ENCODE data around the gene GABARAP. TPM values are rescaled to one million over a fixed set of nuclear protein-coding genes. Genes with fewer than 3 reads are reported as not detected.

GABARAP gene
- total and polyA plus RNA-seq, 2 of the 8 experiments (the other 6 are each of a cell fraction or from before 2014, with no cell fraction given) = 252 to 581 TPM

GRCh38 chr17:7195971-7196370 lies 46.3 kb downstream of the GABARAP start:
- no peak for TF ChIP-seq POLR2AphosphoS5 (IDR thresholded peaks at IDR 0.05; ENCODE audit: low read depth, low read length)
- no peak for TF ChIP-seq SP1 (IDR thresholded peaks at IDR 0.05; ENCODE audit: low read depth, low read length)
- TF ChIP-seq SRF (IDR thresholded peaks at IDR 0.05; ENCODE audit: low read depth, low read length) = no peak
- TF ChIP-seq ASH2L (IDR thresholded peaks at IDR 0.05; ENCODE audit: low read length) = no peak
- no peak for TF ChIP-seq SUZ12 (IDR thresholded peaks at IDR 0.05; ENCODE audit: low read length)
- no peak for TF ChIP-seq POU5F1 (IDR thresholded peaks at IDR 0.05; ENCODE audit: low read depth, low read length)
- no peak for TF ChIP-seq NRF1 (IDR thresholded peaks at IDR 0.05; ENCODE audit: low read depth, low read length)
- no peak for TF ChIP-seq ZNF274 (IDR thresholded peaks at IDR 0.05; ENCODE audit: borderline replicate concordance, extremely low read depth, low read length)
- no peak for TF ChIP-seq SAP30 (IDR thresholded peaks at IDR 0.05; ENCODE audit: insufficient read depth, insufficient replicate concordance, low read length)
- TF ChIP-seq TEAD4 (IDR thresholded peaks at IDR 0.05; ENCODE audit: low read depth, low read length) = no peak
- DNase-seq (ENCODE audit: low read depth in 1 of 2, low spot score in 2 of 2) (no peak), FAIRE-seq (no peak)
- CTCF ChIA-PET (ENCODE audit: partially characterized antibody) = interaction anchor here (0.5 to 1.8 kb wide), 6 partner anchors 11 to 150 kb away, joined by 3 to 7 read pairs (median 5); no protein-coding TSS in a partner anchor
- H2BK20ac ChIP-seq (ENCODE audit: low read length) = no peak overlapping the region
- H3K4me3 ChIP-seq (ENCODE audit: extremely low read depth in 1 of 4, insufficient read depth in 2 of 4, low read depth in 3 of 4, low read length in 4 of 4) = no peak overlapping the region
- no peak overlapping the region for H3K4ac ChIP-seq (replicated peaks; ENCODE audit: insufficient read length, low read depth, low read length)
- H3K36me3 ChIP-seq (ENCODE audit: control insufficient read depth in 2 of 4, insufficient read depth in 4 of 4, low read length in 3 of 4) = peaks cover 16 to 44% (median 30%) of the 10 kb centered on the region in 4 experiments; a peak in 7 of 8 replicates
- no peak overlapping the region for H2BK5ac ChIP-seq (ENCODE audit: low read depth, low read length)
- no peak overlapping the region for H2AK5ac ChIP-seq (ENCODE audit: low read depth, low read length)
- no peak overlapping the region for H4K5ac ChIP-seq (ENCODE audit: insufficient read length, low read depth, low read length)
- H3K79me1 ChIP-seq (ENCODE audit: low read depth, low read length) = no peaks in the 10 kb centered on the region
- no peak overlapping the region for H3K23ac ChIP-seq (ENCODE audit: insufficient read length)
- H3K79me2 ChIP-seq (ENCODE audit: control insufficient read depth in 1 of 2, insufficient read depth in 2 of 2, low read length in 2 of 2) = no peaks in the 10 kb centered on the region
- H3K14ac ChIP-seq (ENCODE audit: insufficient read length) = no peak overlapping the region
- H2AFZ ChIP-seq (ENCODE audit: low read length) = no peak overlapping the region
- no peak overlapping the region for H3K9ac ChIP-seq (replicated peaks in 1 of 4; ENCODE audit: extremely low read depth in 1 of 4, low read depth in 3 of 4, low read length in 3 of 4)
- H3K9me3 ChIP-seq (ENCODE audit: insufficient read depth in 2 of 2, low read depth in 1 of 2, low read length in 1 of 2) = no peaks in the 10 kb centered on the region
- no peak overlapping the region for H3K18ac ChIP-seq (ENCODE audit: extremely low read depth, low read length)
- H2BK120ac ChIP-seq (replicated peaks; ENCODE audit: low read depth, low read length) = no peak overlapping the region
- H3K4me1 ChIP-seq (replicated peaks in 1 of 4; ENCODE audit: control insufficient read depth in 3 of 4, insufficient read depth in 4 of 4, low read length in 3 of 4) = no peaks in the 10 kb centered on the region
- H4K8ac ChIP-seq (ENCODE audit: extremely low read depth, insufficient read depth, low read length) = no peak overlapping the region
- peaks cover 5 to 11% of the 10 kb centered on the region in 2 experiments for H4K20me1 ChIP-seq (replicated peaks in 1 of 2; ENCODE audit: control insufficient read depth in 1 of 2, insufficient read depth in 2 of 2, low read length in 2 of 2)
- H2BK12ac ChIP-seq (ENCODE audit: low read depth, low read length) = no peak overlapping the region
- no peak overlapping the region for H3K27ac ChIP-seq (ENCODE audit: low read depth, low read length)
- no peak overlapping the region for H4K91ac ChIP-seq (replicated peaks; ENCODE audit: insufficient read length, low read length)
- no peak overlapping the region for H2BK15ac ChIP-seq (ENCODE audit: low read length)
- no peaks in the 10 kb centered on the region for H3K23me2 ChIP-seq (ENCODE audit: low read depth, low read length)
- POLR2A ChIA-PET (ENCODE audit: partially characterized antibody) = interaction anchor here (0.8 to 1.4 kb wide), 5 partner anchors 10 to 60 kb away, joined by 3 to 4 read pairs (median 3); no protein-coding TSS in a partner anchor
- H3K56ac ChIP-seq (replicated peaks; ENCODE audit: insufficient read length, low read depth, low read length) = no peak overlapping the region
- no peaks in the 10 kb centered on the region for H3K27me3 ChIP-seq (replicated peaks in 1 of 4; ENCODE audit: control insufficient read depth in 3 of 4, extremely low read depth in 1 of 4, insufficient read depth in 3 of 4, low read length in 3 of 4)
- no peak overlapping the region for H3K4me2 ChIP-seq (ENCODE audit: insufficient read depth in 1 of 2, low read depth in 2 of 2, low read length in 2 of 2)
- 94% methylated on average over 12 of the region's 12 CpGs; no CpG with 5 or more reads in 1 of the 2 experiments for WGBS, 2 experiments (ENCODE audit: extremely low coverage in 1 of 2, insufficient coverage in 1 of 2, insufficient read length in 1 of 2, insufficient replicate concordance in 2 of 2, low coverage in 1 of 2, low lambda C conversion rate in 2 of 2, missing lambda C conversion rate in 1 of 2)
